Gastroesophageal sphincter (tissue), 4 donors: ENCODE results near the gene NETO1. TPM values are rescaled to one million over a fixed set of nuclear protein-coding genes. Genes with fewer than 3 reads are reported as not detected.

ENCODE experiments used
- ATAC-seq: fragments of 150-250 bp; one replicate; pipeline ENCODE4 v1.9.1; 2016; ENCODE audit warnings: mild to moderate bottlenecking, moderate library complexity
- H3K27ac ChIP-seq, 4 donors: fragments of 200-600 bp; sonication (generic) in 3 of 4; 1 replicate in 3 of 4; 2 replicates in 1 of 4; pipeline ENCODE4 v1.5.1; 2016 to 2019
- H3K27me3 ChIP-seq: fragments of 200-600 bp; sonication (generic); one replicate; pipeline ENCODE4 v1.5.1; 2019
- H3K36me3 ChIP-seq, 2 donors: fragments of 200-600 bp; sonication (generic); one replicate each; pipeline ENCODE4 v1.5.1; 2019; ENCODE audit warnings: control low read depth in 1 of 2
- H3K4me1 ChIP-seq, 3 donors: fragments of 200-600 bp; sonication (generic); 1 replicate in 2 of 3; 2 replicates in 1 of 3; pipeline ENCODE4 v1.5.1; 2016 to 2019; ENCODE audit warnings: control low read depth in 2 of 3
- H3K4me3 ChIP-seq, 2 donors: fragments of 200-600 bp; sonication (generic); one replicate each; pipeline ENCODE4 v1.5.1; 2019; ENCODE audit warnings: mild to moderate bottlenecking in 1 of 2, moderate library complexity in 1 of 2
- H3K9me3 ChIP-seq, 3 donors: fragments of 200-600 bp; sonication (generic); one replicate each; pipeline ENCODE4 v1.5.1; 2017 to 2019; ENCODE audit warnings: control low read depth in 2 of 3
- CTCF ChIP-seq, 4 experiments: fragments of 200-600 bp in 2 of 4; fragments of 450-650 bp in 2 of 4; sonication (generic) in 1 of 4; IDR thresholded peaks; one replicate each; pipeline ENCODE4 v1.5.1; 2017 to 2019; ENCODE audit warnings: antibody characterized with exemption in 4 of 4, mild to moderate bottlenecking in 2 of 4, moderate library complexity in 2 of 4
- EP300 ChIP-seq: sonication (generic); formaldehyde crosslinking; IDR thresholded peaks from one replicate; pipeline ENCODE4 v1.6.1; 2017; ENCODE audit warnings: antibody characterized with exemption, mild to moderate bottlenecking
- POLR2A ChIP-seq, 2 donors: fragments of 450-650 bp; IDR thresholded peaks; one replicate each; pipeline ENCODE4 v1.6.1; 2017; ENCODE audit warnings: antibody characterized with exemption in 2 of 2, mild to moderate bottlenecking in 2 of 2, moderate library complexity in 1 of 2
- POLR2AphosphoS5 ChIP-seq: sonication (generic); formaldehyde crosslinking; IDR thresholded peaks from one replicate; pipeline ENCODE4 v1.6.1; 2017; ENCODE audit warnings: antibody characterized with exemption
- WGBS, 2 donors: methylation state at CpG; one replicate each; pipeline ENCODE4 v1.1.5; 2018; ENCODE audit warnings: low coverage in 1 of 2; 5-methylcytosine and 5-hydroxymethylcytosine counted together
- total RNA-seq, 4 donors: library from RNA; depleted of rRNA; stranded (reverse); fragments of >200 nt; gene quantifications; one replicate each; pipeline ENCODE4 v1.1.0, GENCODE V29; 2016

The NETO1 gene
- total RNA-seq, 4 donors from 2014 or later = 0.23 TPM; not detected in 3

GRCh38 chr18:72752220-72752619, 115.6 kb downstream of the NETO1 start:
- TF ChIP-seq POLR2A (IDR thresholded peaks at IDR 0.05) (no peak), EP300 (no peak), CTCF (IDR thresholded peaks at IDR 0.05) (no peak), POLR2AphosphoS5 (no peak)
- no peak for ATAC-seq
- Histone ChIP-seq H3K9me3 (no peaks in the 10 kb centered on the region), H3K4me1 (no peaks in the 10 kb centered on the region), H3K27ac (no peak overlapping the region), H3K27me3 (peaks cover 5% of the 10 kb centered on the region), H3K36me3 (no peaks in the 10 kb centered on the region), H3K4me3 (no peak overlapping the region)
- 78 to 100% methylated on average over 3 to 4 of the region's 4 CpGs for WGBS, 2 donors

- H3K27me3 ChIP-seq = no peaks in the 10 kb centered on the region
- H3K27ac ChIP-seq = no peak overlapping the region
- ATAC-seq = no peak
- H3K4me3 ChIP-seq = no peak overlapping the region
- no peaks in the 10 kb centered on the region for H3K4me1 ChIP-seq
- no peak for TF ChIP-seq CTCF (IDR thresholded peaks at IDR 0.05)
- no peak for TF ChIP-seq POLR2A (IDR thresholded peaks at IDR 0.05)
- no peak for TF ChIP-seq POLR2AphosphoS5
- no peak for TF ChIP-seq EP300
- no peaks in the 10 kb centered on the region for H3K36me3 ChIP-seq
- 50 to 56% methylated on average over 1 of the region's 1 CpG for WGBS, 2 donors
- H3K9me3 ChIP-seq = no peaks in the 10 kb centered on the region
Measured at GRCh38 chr18:72742002-72742401, 125.8 kb downstream of the NETO1 start.

- Histone ChIP-seq H3K4me1 (no peaks in the 10 kb centered on the region), H3K27ac (no peak overlapping the region), H3K4me3 (no peak overlapping the region), H3K27me3 (no peaks in the 10 kb centered on the region), H3K9me3 (no peaks in the 10 kb centered on the region), H3K36me3 (no peaks in the 10 kb centered on the region)
- ATAC-seq = no peak
- TF ChIP-seq EP300 (no peak), CTCF (IDR thresholded peaks at IDR 0.05) (no peak), POLR2AphosphoS5 (no peak), POLR2A (IDR thresholded peaks at IDR 0.05) (no peak)
- 72 to 78% methylated on average over 4 of the region's 4 CpGs for WGBS, 2 donors
Measured at GRCh38 chr18:72738136-72738535, 129.7 kb downstream of the NETO1 start.

- Histone ChIP-seq H3K4me3 (no peak overlapping the region), H3K4me1 (no peaks in the 10 kb centered on the region), H3K9me3 (peaks cover 0 to 11% (median 0%) of the 10 kb centered on the region in 3 donors), H3K36me3 (no peaks in the 10 kb centered on the region), H3K27ac (no peak overlapping the region), H3K27me3 (no peaks in the 10 kb centered on the region)
- 67 to 100% methylated on average over 3 to 6 of the region's 6 CpGs for WGBS, 2 donors
- no peak for ATAC-seq
- no peak for TF ChIP-seq EP300
- no peak for TF ChIP-seq POLR2AphosphoS5
- no peak for TF ChIP-seq POLR2A (IDR thresholded peaks at IDR 0.05)
- TF ChIP-seq CTCF (IDR thresholded peaks at IDR 0.05) = no peak
Measured at GRCh38 chr18:72727776-72728175, 140.0 kb downstream of the NETO1 start.

GRCh38 chr18:72727038-72727655, 140.6 kb downstream of the NETO1 start:
- H3K36me3 ChIP-seq = no peaks in the 10 kb centered on the region
- H3K4me3 ChIP-seq = no peak overlapping the region
- TF ChIP-seq POLR2A (IDR thresholded peaks at IDR 0.05) (no peak), POLR2AphosphoS5 (no peak)
- no peaks in the 10 kb centered on the region for H3K27me3 ChIP-seq
- peaks cover 0 to 11% (median 0%) of the 10 kb centered on the region in 3 donors for H3K9me3 ChIP-seq
- no CpG with 5 or more reads among the region's 5 CpGs for WGBS, 2 donors
- no peaks in the 10 kb centered on the region for H3K4me1 ChIP-seq
- ATAC-seq = no peak
- no peak overlapping the region for H3K27ac ChIP-seq
